DND-41 (cell line): ENCODE results near the gene C13orf42.
A peak's percentile ranks its signal among the peaks of the same experiment; 100 is the strongest.
"Not testable (repeated sequence)": the region's sequence is repeated elsewhere in the genome, so short reads cannot be mapped to it uniquely, and the experiment has no call there.

Source experiments
- ATAC-seq: fragments of 200-7000 bp; cut with Tn5 transposase; 3 replicates; pipeline ENCODE4 v1.9.1; 2021; ENCODE audit warnings: low read depth; ENCODE audit not compliant: insufficient read depth
- DNase-seq: peaks from one replicate; pipeline ENCODE4 v3.0.0-alpha.2; 2020
- H2AFZ ChIP-seq: 2 replicates; pipeline ENCODE4 v1.6.0; 2012; ENCODE audit warnings: low read depth, low read length
- H3K27ac ChIP-seq: 2 replicates; pipeline ENCODE4 v1.5.1; 2012; ENCODE audit warnings: low read length, inconsistent platforms
- H3K27me3 ChIP-seq: fragments of 200-600 bp; sonication (generic); 2 replicates; pipeline ENCODE4 v1.6.0; 2012; ENCODE audit warnings: low read length, mild to moderate bottlenecking, inconsistent platforms; ENCODE audit not compliant: insufficient read depth, poor library complexity
- H3K36me3 ChIP-seq: 2 replicates; pipeline ENCODE4 v1.5.1; 2012; ENCODE audit warnings: low read length, inconsistent platforms; ENCODE audit not compliant: insufficient read depth
- H3K4me1 ChIP-seq: 2 replicates; pipeline ENCODE4 v1.5.1; 2012; ENCODE audit warnings: mild to moderate bottlenecking, low read length; ENCODE audit not compliant: insufficient read depth
- H3K4me2 ChIP-seq: 2 replicates; pipeline ENCODE4 v1.6.0; 2012; ENCODE audit warnings: mild to moderate bottlenecking, moderate library complexity, low read length, inconsistent platforms; ENCODE audit not compliant: insufficient read depth
- H3K4me3 ChIP-seq, 2 experiments: fragments of 200-600 bp in 1 of 2; shearing (Covaris generic) in 1 of 2; 2 replicates each; pipeline ENCODE4 v1.5.1; 2012 to 2016; ENCODE audit warnings: inconsistent platforms in 2 of 2, low read length in 2 of 2, mild to moderate bottlenecking in 2 of 2, low read depth in 1 of 2, moderate library complexity in 1 of 2
- H3K79me2 ChIP-seq: 2 replicates; pipeline ENCODE4 v1.6.0; 2012; ENCODE audit warnings: low read length, inconsistent platforms; ENCODE audit not compliant: insufficient read depth
- H3K9ac ChIP-seq: 2 replicates; pipeline ENCODE4 v1.6.0; 2012; ENCODE audit warnings: low read depth, mild to moderate bottlenecking, inconsistent platforms, low read length, moderate library complexity
- H3K9me3 ChIP-seq: 2 replicates; pipeline ENCODE4 v1.5.1; 2012; ENCODE audit warnings: low read length, moderate library complexity, mild to moderate bottlenecking, inconsistent platforms; ENCODE audit not compliant: insufficient read depth, severe bottlenecking
- H4K20me1 ChIP-seq: 2 replicates; pipeline ENCODE4 v1.6.0; 2012; ENCODE audit warnings: low read length; ENCODE audit not compliant: insufficient read depth
- EZH2 ChIP-seq: IDR thresholded peaks from 3 replicates; pipeline ENCODE4 v1.6.1; 2012; ENCODE audit warnings: borderline replicate concordance, low read depth, mild to moderate bottlenecking, moderate library complexity, low read length, inconsistent platforms; ENCODE audit not compliant: severe bottlenecking
- TF ChIP-seq, protein P1 (sequence below): IDR thresholded peaks from 2 replicates; pipeline ENCODE4 v1.5.1; 2012; ENCODE audit warnings: borderline replicate concordance, low read length, moderate library complexity, mild to moderate bottlenecking; ENCODE audit not compliant: poor library complexity, severe bottlenecking; ENCODE audit errors: extremely low read depth

Gene C13orf42

DNA sequence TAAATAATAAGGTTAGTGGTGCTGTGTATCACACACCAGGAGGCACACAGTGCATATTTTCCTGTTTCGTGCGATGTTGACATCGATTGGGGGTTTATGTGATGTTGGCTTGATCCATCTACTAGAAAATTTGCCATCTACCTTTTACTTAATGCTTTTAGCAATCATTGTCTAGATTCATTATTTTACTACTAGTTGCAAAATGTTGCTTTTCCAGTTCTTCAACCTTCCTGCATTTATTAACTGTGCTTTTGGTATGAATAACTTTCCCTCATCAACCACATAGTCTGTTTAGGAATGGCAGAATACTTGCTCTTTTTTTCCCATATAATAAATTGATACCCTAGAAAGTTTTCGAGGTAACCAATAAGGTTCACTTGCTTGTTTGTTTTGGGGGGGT lies 17.5 kb downstream of the C13orf42 start:
- Histone ChIP-seq H3K9ac (no peak overlapping the region), H3K4me3 (no peak overlapping the region), H2AFZ (no peak overlapping the region), H3K4me1 (no peaks in the 10 kb centered on the region), H3K79me2 (no peaks in the 10 kb centered on the region), H3K36me3 (no peaks in the 10 kb centered on the region), H3K9me3 (no peaks in the 10 kb centered on the region), H3K4me2 (no peak overlapping the region), H4K20me1 (no peaks in the 10 kb centered on the region), H3K27ac (no peak overlapping the region), H3K27me3 (peaks cover 5% of the 10 kb centered on the region)
- ATAC-seq: no peak
- no peak for DNase-seq
- TF ChIP-seq EZH2: no peak

DNA sequence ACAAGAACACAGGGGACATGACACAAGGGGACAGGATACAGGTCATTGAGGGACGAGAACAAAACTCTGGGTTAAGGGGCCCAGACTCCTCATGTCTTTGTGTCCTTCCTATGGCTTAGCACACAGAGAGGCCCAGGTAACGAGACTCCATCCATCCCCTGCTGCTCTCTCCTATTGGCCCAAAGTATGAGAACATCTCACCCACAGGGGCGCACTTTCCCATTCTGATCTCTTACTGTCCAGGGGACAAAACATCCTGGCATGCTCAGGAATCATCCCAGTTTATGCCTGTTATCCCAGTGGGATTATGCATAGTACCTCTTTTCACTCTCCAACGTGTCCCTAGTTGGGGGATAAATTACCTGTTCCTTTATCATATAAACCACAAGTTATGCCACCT lies 19.2 kb downstream of the C13orf42 start:
- TF ChIP-seq, protein P1, sequence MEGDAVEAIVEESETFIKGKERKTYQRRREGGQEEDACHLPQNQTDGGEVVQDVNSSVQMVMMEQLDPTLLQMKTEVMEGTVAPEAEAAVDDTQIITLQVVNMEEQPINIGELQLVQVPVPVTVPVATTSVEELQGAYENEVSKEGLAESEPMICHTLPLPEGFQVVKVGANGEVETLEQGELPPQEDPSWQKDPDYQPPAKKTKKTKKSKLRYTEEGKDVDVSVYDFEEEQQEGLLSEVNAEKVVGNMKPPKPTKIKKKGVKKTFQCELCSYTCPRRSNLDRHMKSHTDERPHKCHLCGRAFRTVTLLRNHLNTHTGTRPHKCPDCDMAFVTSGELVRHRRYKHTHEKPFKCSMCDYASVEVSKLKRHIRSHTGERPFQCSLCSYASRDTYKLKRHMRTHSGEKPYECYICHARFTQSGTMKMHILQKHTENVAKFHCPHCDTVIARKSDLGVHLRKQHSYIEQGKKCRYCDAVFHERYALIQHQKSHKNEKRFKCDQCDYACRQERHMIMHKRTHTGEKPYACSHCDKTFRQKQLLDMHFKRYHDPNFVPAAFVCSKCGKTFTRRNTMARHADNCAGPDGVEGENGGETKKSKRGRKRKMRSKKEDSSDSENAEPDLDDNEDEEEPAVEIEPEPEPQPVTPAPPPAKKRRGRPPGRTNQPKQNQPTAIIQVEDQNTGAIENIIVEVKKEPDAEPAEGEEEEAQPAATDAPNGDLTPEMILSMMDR: no peak
- no peak for TF ChIP-seq EZH2
- no peak overlapping the region for H3K27ac ChIP-seq
- no peaks in the 10 kb centered on the region for H3K27me3 ChIP-seq
- no peaks in the 10 kb centered on the region for H3K79me2 ChIP-seq
- H3K9ac ChIP-seq: no peak overlapping the region
- H4K20me1 ChIP-seq: no peaks in the 10 kb centered on the region
- no peak overlapping the region for H3K4me3 ChIP-seq
- no peaks in the 10 kb centered on the region for H3K9me3 ChIP-seq
- no peaks in the 10 kb centered on the region for H3K4me1 ChIP-seq
- ATAC-seq (no peak), DNase-seq (no peak)
- H3K36me3 ChIP-seq: no peaks in the 10 kb centered on the region
- no peak overlapping the region for H3K4me2 ChIP-seq
- no peak overlapping the region for H2AFZ ChIP-seq

DNA sequence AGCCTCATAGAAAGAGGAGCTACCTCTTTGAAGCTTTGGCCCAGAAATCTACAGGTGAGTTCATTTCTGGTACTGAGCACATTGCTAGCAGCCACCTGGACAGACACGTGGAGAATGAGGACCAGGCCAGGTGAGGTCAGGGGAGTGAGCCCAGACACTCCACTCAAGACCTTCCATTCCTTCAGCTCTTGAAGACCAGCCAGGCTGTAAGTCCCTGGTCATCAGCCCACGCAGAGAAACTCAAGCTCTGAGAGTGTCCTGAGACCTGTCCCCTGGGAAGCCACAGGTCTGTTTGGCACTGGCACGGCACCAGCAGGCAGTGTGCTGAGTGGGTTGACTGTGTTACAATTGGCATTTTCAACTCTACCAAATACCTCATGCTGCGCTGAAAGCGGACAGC lies 27.4 kb downstream of the C13orf42 start:
- H3K79me2 ChIP-seq: no peaks in the 10 kb centered on the region
- ATAC-seq (no peak), DNase-seq (no peak)
- H3K36me3 ChIP-seq: no peaks in the 10 kb centered on the region
- no peaks in the 10 kb centered on the region for H3K9me3 ChIP-seq
- peaks cover 6% of the 10 kb centered on the region for H3K4me1 ChIP-seq
- H4K20me1 ChIP-seq: no peaks in the 10 kb centered on the region
- no peak overlapping the region for H3K27ac ChIP-seq
- H2AFZ ChIP-seq: no peak overlapping the region
- H3K4me2 ChIP-seq: no peak overlapping the region
- TF ChIP-seq, protein P1: no peak
- TF ChIP-seq EZH2: no peak
- no peak overlapping the region for H3K9ac ChIP-seq
- H3K27me3 ChIP-seq: no peaks in the 10 kb centered on the region
- no peak overlapping the region for H3K4me3 ChIP-seq

DNA sequence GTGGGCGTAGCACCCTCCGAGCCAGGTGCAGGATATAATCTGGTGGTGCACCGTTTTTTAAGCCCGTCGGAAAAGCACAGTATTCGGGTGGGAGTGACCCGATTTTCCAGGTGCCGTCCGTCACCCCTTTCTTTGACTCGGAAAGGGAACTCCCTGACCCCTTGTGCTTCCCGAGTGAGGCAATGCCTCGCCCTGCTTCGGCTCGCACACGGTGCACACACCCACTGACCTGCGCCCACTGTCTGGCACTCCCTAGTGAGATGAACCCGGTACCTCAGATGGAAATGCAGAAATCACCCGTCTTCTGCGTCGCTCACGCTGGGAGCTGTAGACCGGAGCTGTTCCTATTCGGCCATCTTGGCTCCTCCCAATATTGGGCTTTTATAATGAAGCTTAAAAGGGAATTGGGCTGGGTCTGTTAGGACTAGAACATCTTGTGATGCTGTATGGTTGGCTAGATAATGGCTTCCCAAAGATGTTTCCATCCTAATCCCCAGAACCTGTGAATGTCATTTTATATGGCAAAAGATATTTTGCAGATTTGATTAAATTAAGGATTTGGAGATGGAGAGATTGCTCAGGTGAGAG lies 30.5 kb downstream of the C13orf42 start:
- H3K27me3 ChIP-seq, H3K4me3 ChIP-seq, H3K27ac ChIP-seq, H3K36me3 ChIP-seq, ATAC-seq, H3K9me3 ChIP-seq, H3K9ac ChIP-seq, H4K20me1 ChIP-seq, H3K4me1 ChIP-seq, H3K79me2 ChIP-seq, DNase-seq: not testable (repeated sequence)
- Histone ChIP-seq H3K4me2 (peak overlapping the region; percentile 20; the same call in 1 of the 2 replicates), H2AFZ (peak overlapping the region; percentile 59)
